Measurements from ENCODE around the gene NUP50.

Gene NUP50

GRCh38 chr22:45163451-45164269 lies at the start of gene NUP50:
NUP50 (plus strand) TSS chr22:45163925; CDS start chr22:45168178, 4,253 bp downstream.
- DNase-seq: peak; percentile 94

- no peak for DNase-seq
Measured at GRCh38 chr22:45120440-45120839, 43.3 kb upstream of the NUP50 start.

- DNase-seq: no peak
Measured at GRCh38 chr22:45120931-45121330, 42.8 kb upstream of the NUP50 start.

GRCh38 chr22:45124176-45124847 lies 39.4 kb upstream of the NUP50 start:
- no peak for DNase-seq

- no peak for DNase-seq
Measured at GRCh38 chr22:45125188-45125587, 38.5 kb upstream of the NUP50 start.

GRCh38 chr22:45127866-45128265 lies 35.9 kb upstream of the NUP50 start:
- no peak for DNase-seq

- no peak for DNase-seq
Measured at GRCh38 chr22:45129703-45130524, 33.8 kb upstream of the NUP50 start.

- DNase-seq: no peak
Measured at GRCh38 chr22:45130891-45131290, 32.8 kb upstream of the NUP50 start.

GRCh38 chr22:45131749-45132148 lies 32.0 kb upstream of the NUP50 start:
- DNase-seq: no peak

- no peak for DNase-seq
Measured at GRCh38 chr22:45134313-45134712, 29.4 kb upstream of the NUP50 start.

- no peak for DNase-seq
Measured at GRCh38 chr22:45136594-45136993, 27.1 kb upstream of the NUP50 start.

GRCh38 chr22:45139693-45140092 lies 24.0 kb upstream of the NUP50 start:
- DNase-seq: no peak

- DNase-seq: no peak
Measured at GRCh38 chr22:45142376-45142775, 21.3 kb upstream of the NUP50 start.

- no peak for DNase-seq
Measured at GRCh38 chr22:45144916-45145315, 18.8 kb upstream of the NUP50 start.

- no peak for DNase-seq
Measured at GRCh38 chr22:45149671-45150070, 14.1 kb upstream of the NUP50 start.

GRCh38 chr22:45150139-45150538 lies 13.6 kb upstream of the NUP50 start:
- no peak for DNase-seq

- no peak for DNase-seq
Measured at GRCh38 chr22:45151503-45151902, 12.2 kb upstream of the NUP50 start.

- DNase-seq: no peak
Measured at GRCh38 chr22:45154383-45154782, 9.3 kb upstream of the NUP50 start.

GRCh38 chr22:45155050-45155840 lies 8.5 kb upstream of the NUP50 start:
- no peak for DNase-seq

- DNase-seq: no peak
Measured at GRCh38 chr22:45157907-45158306, 5.8 kb upstream of the NUP50 start.

GRCh38 chr22:45159652-45160462 lies 3.9 kb upstream of the NUP50 start:
- no peak for DNase-seq

GRCh38 chr22:45162531-45162930 lies 1.2 kb upstream of the NUP50 start:
- DNase-seq: no peak

Measured in SHP77 treated with DMSO at 0.1 percent for 48 hours (cell line).